Effector CD4-positive, alpha-beta T cell (primary cell): ENCODE results near the gene GABRR1.

ENCODE experiments used
- DNase-seq: peaks from one replicate; pipeline ENCODE4 v3.0.0-alpha.2; 2020

GABRR1 gene

GRCh38 chr6:89214197-89214596, 3.0 kb downstream of the GABRR1 start:
- no peak for DNase-seq

GRCh38 chr6:89212472-89212871, 4.7 kb downstream of the GABRR1 start:
- no peak for DNase-seq

GRCh38 chr6:89209457-89209856, 7.7 kb downstream of the GABRR1 start:
- no peak for DNase-seq

GRCh38 chr6:89208551-89208950, 8.6 kb downstream of the GABRR1 start:
- DNase-seq: no peak

DNA sequence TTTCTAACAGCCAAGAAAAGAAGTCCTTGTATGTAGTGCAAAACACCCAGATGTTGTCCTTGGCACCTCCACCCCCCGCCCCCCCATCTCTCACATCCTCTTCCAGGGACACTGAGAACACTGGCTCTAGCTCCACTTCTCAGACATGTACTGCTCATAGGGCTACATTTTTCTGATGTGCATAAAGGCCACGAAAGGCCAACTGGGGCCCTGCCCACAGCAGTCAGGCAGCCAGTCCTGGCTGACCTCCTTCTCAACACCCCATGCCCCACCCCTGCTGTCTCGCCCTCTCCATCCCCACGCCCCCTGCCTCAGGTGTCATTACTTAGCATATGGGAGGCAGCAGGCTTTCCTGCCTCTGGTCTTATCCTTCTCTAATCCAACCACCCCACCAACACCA, 11.3 kb downstream of the GABRR1 start:
- DNase-seq: no peak

- DNase-seq: no peak
Observed at GRCh38 chr6:89204096-89204495, 13.1 kb downstream of the GABRR1 start.

- DNase-seq: no peak
Observed at GRCh38 chr6:89200706-89201215, 16.4 kb downstream of the GABRR1 start.

GRCh38 chr6:89199579-89199978, 17.6 kb downstream of the GABRR1 start:
- DNase-seq: no peak

DNA sequence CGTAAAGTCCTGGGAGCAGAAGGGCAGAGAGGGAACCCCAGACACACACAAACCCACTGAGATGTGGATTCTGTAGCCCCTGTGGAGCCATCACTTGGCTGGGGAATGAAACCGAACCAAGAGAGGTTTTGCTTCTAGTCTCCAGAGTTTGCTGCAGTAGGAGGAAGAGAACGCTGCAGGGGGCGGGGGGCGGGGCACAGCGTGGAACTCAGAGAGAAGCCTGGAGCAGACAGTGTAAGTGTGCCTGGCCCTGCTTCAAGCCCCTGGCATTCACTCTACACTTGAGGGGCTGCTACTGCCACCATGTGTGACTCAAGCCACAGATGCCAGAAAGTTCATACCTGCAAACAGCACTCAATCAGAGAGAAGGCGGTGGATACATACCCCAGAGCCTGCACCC, 18.9 kb downstream of the GABRR1 start:
- DNase-seq: no peak

- DNase-seq: no peak
Observed at GRCh38 chr6:89197141-89197540, 20.0 kb downstream of the GABRR1 start.

- DNase-seq: no peak
Observed at GRCh38 chr6:89194559-89194958, 22.6 kb downstream of the GABRR1 start.

- DNase-seq: no peak
Observed at GRCh38 chr6:89190741-89191140, 26.4 kb downstream of the GABRR1 start.

DNA sequence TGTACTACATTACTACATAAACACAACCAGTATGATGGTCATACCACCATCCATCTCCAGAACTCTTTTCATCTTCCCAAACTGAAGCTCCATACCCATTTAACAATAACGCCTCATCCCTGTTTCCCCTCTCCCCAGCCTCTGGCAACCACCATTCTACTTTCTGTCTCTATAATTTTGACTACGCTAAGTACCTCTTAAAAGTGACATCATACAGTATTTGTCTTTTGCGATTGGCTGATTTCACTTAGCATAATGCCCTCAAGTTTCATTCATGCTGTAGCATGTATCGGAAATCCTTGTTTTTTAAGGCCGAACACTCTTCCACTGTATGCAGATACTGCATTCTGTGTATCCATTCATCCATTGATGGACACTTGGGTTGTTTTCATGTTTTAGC, 29.7 kb downstream of the GABRR1 start:
- no peak for DNase-seq

GRCh38 chr6:89186762-89187161, 30.4 kb downstream of the GABRR1 start:
- DNase-seq: no peak

DNA sequence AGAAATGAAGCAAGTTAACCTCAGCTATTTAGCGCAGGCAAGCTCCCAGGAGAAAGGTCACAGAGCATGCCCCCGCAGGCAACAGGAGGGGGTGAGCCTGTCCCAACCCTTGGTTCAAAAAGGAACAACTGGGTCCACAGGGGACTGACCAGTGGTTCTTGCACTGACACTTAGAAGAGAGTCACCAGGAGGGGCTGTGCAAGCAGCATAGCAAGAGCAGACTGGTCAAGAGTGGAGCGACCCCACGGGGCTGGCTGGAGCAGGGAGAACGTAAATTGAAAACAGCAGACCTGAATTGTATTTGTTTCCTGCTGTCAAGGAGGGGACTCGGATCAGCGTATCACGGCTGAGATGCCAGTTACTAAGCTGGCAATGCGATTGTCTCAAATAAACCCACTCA, 32.8 kb downstream of the GABRR1 start:
- no peak for DNase-seq

- DNase-seq: no peak
Observed at GRCh38 chr6:89183294-89183693, 33.9 kb downstream of the GABRR1 start.

GRCh38 chr6:89180971-89181370, 36.2 kb downstream of the GABRR1 start:
- DNase-seq: no peak

DNA sequence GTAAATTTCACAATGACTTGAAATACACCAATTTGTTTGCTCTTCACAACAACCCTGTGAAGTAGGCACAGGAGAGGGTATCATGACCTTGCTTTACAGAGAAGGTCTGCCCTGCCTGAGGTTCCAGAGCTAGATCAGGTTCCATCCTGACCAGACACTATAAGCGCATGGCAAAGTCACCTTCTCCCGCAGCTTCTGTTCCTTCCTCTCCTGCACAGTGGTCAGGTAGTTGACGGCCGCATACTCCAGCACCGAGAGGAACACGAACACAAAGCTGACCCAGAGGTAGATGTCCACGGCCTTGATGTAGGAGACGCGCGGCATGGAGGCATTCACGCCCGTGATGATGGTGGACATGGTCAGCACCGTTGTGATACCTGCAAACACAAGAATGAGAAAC, 37.0 kb downstream of the GABRR1 start:
- DNase-seq: no peak

- no peak for DNase-seq
Observed at GRCh38 chr6:89173634-89174033, 43.5 kb downstream of the GABRR1 start.

GRCh38 chr6:89172131-89172530, 45.0 kb downstream of the GABRR1 start:
- DNase-seq: no peak

GRCh38 chr6:89162047-89162371, 55.1 kb downstream of the GABRR1 start:
- no peak for DNase-seq

DNA sequence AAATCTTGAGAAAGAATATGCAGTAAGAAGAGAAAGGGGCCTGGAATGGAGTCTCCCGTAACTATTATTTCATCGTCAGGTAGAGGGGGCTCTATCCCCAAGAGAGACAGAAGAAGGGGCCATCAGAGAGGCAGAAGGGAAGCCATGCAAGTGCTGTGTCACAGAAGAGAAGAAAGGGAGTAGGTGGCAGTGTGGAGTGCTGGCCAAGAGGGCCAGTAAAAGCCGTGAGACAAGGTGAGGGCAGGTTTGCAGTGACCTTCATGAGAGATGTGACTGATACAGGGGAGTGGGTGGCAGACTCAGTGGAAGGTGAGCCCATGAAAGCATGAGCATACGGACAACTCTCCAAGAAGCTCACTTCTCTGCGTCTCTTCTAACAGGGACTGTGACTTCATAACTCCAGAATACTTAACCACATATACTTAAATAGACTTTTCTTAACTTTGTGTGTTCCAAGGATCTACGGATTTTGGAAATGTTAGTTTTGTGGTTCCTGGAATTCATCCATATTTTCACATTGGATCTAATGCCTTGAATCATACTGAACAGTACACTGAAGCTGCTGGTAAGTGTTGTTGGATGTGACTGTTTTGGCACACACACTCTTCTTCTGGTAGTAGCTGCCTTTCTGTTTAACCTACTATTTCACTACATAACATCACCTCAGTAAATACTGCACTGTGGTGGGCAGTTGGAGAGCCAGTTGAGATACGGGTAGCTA, 55.7 kb downstream of the GABRR1 start:
- no peak for DNase-seq

DNA sequence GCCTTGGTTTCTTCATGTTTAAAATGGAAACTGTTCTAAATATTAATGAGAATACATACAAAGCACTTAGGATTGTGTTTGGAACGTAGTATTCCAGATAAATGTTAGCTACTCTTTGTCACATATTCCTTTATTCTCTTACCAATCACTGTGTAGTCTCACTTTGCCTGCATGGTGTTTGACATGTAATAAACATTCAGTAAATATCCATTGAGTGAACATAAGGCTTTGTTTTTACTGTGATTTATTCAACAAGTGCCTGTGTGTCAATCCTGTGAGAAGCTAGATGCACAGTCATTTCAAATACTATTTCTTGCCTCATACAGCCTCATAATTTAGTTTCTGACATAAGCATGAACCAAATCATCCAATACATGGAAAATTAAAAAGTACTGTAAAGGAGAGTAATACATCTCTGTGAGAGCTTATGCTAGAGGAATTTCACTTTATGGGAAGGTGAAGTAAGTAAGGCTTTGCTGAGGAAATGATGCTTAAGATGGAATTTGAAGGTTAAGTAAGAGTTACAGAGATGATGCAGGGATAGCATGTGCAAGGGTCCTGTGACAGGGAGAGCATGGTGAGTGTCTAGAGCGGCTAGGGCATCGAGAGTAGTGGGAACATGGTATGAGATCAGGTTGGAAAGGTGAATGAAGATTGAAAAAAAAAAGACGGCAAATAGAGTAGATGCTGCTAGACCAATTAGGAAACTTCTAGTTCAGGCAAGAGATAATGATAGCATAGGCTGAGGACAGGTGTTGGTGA, 56.6 kb downstream of the GABRR1 start:
- DNase-seq: no peak

DNA sequence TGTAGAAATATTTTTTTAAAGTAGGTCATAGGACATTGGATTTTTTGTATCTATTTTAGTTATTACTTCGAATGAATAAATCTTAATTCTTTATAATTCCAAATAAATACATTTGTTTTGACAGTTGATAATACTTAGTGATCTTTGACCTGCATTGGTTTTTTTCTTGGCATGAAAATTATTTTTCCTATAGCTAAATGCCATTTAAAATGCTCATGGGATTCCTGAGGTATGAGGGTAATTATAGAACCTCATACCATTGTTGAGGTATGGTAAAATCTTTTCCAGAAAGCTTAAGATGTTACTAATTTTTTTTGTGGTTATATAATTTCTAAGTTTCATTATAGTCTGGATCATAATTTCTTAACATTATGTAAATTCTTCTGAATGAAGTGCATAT, 63.0 kb downstream of the GABRR1 start:
- no peak for DNase-seq
